Lower leg skin (tissue), 4 donors: ENCODE measurements around the gene RGS4. TPM values are rescaled to one million over a fixed set of nuclear protein-coding genes. Genes with fewer than 3 reads are reported as not detected.

ENCODE experiments used
- DNase-seq, 2 donors: peaks; one replicate each; pipeline ENCODE4 v3.0.0-alpha.2; 2019; ENCODE audit warnings: low spot score in 2 of 2
- H3K4me3 ChIP-seq: fragments of 200-600 bp; sonication (generic); 2 replicates; pipeline ENCODE4 v1.5.1; 2017; ENCODE audit warnings: mild to moderate bottlenecking, low read depth; ENCODE audit not compliant: poor library complexity, severe bottlenecking
- POLR2A ChIP-seq, 2 donors: fragments of 450-650 bp; IDR thresholded peaks; one replicate each; pipeline ENCODE4 v1.6.1; 2016 to 2017; ENCODE audit warnings: antibody characterized with exemption in 2 of 2, mild to moderate bottlenecking in 1 of 2, moderate library complexity in 1 of 2
- WGBS, 2 donors: methylation state at CpG; one replicate each; pipeline ENCODE4 v1.1.5; 2018; 5-methylcytosine and 5-hydroxymethylcytosine counted together
- intact Hi-C: fragments of 100-400 bp; cut with DNase I; formaldehyde crosslinking; loops from one replicate; pipeline ENCODE4 v1.15.0; 2023; ENCODE audit warnings: low total_unique reads
- total RNA-seq, 4 donors: library from RNA; depleted of rRNA; stranded (reverse); fragments of >200 nt; gene quantifications; one replicate each; pipeline ENCODE4 v1.1.0, GENCODE V29; 2016
- TF ChIP-seq, protein P1 (sequence below), 3 donors: fragments of 450-650 bp; IDR thresholded peaks; one replicate each; pipeline ENCODE4 v1.5.1; 2016; ENCODE audit warnings: antibody characterized with exemption in 3 of 3, mild to moderate bottlenecking in 3 of 3, moderate library complexity in 2 of 3

The RGS4 gene
- total RNA-seq, 4 donors from 2014 or later: 0.36 to 0.42 TPM; not detected in 2

DNA sequence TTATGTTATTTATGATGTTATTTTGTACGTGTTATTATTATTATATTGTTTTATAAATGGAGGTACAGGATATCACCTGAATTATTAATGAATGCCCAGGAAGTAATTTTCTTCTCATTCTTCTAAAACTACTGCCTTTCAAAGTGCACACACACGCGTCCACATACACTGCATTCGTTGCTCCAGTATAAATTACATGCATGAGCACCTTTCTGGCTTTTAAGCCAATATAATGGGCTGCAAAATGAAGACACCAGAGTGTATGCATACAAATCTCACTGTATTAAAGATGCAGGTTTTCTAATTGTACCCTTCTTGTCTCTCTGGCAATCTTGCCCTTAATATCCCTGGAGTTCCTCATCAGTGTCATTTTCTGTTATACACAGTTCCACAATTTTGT, 6.9 kb downstream of the RGS4 start:
- WGBS, 2 donors: 78 to 80% methylated on average over 4 of the region's 4 CpGs
- H3K4me3 ChIP-seq: no peak overlapping the region
- DNase-seq: no peak
- intact Hi-C loops: loop anchor here (10.0 kb wide), 1 partner anchor 239 kb away; no protein-coding TSS in a partner anchor
- TF ChIP-seq, protein P1, sequence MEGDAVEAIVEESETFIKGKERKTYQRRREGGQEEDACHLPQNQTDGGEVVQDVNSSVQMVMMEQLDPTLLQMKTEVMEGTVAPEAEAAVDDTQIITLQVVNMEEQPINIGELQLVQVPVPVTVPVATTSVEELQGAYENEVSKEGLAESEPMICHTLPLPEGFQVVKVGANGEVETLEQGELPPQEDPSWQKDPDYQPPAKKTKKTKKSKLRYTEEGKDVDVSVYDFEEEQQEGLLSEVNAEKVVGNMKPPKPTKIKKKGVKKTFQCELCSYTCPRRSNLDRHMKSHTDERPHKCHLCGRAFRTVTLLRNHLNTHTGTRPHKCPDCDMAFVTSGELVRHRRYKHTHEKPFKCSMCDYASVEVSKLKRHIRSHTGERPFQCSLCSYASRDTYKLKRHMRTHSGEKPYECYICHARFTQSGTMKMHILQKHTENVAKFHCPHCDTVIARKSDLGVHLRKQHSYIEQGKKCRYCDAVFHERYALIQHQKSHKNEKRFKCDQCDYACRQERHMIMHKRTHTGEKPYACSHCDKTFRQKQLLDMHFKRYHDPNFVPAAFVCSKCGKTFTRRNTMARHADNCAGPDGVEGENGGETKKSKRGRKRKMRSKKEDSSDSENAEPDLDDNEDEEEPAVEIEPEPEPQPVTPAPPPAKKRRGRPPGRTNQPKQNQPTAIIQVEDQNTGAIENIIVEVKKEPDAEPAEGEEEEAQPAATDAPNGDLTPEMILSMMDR (IDR thresholded peaks at IDR 0.05): no peak
- no peak for TF ChIP-seq POLR2A (IDR thresholded peaks at IDR 0.05)

- TF ChIP-seq, protein P1 (IDR thresholded peaks at IDR 0.05): no peak
- TF ChIP-seq POLR2A (IDR thresholded peaks at IDR 0.05): no peak
- intact Hi-C loops: loop anchor here (10.0 kb wide), 1 partner anchor 238 kb away; no protein-coding TSS in a partner anchor
- no peak overlapping the region for H3K4me3 ChIP-seq
- no peak for DNase-seq
- 92 to 97% methylated on average over 3 of the region's 3 CpGs for WGBS, 2 donors
These were observed 7.3 kb downstream of the RGS4 start for GRCh38 chr1:163076446-163076845.

- intact Hi-C loops: loop anchor here (10.0 kb wide), 1 partner anchor 238 kb away; no protein-coding TSS in a partner anchor
- WGBS, 2 donors: 91% methylated on average over 5 of the region's 5 CpGs
- TF ChIP-seq, protein P1 (IDR thresholded peaks at IDR 0.05): no peak
- TF ChIP-seq POLR2A (IDR thresholded peaks at IDR 0.05): no peak
- H3K4me3 ChIP-seq: no peak overlapping the region
- DNase-seq: no peak
These were observed 8.0 kb downstream of the RGS4 start for GRCh38 chr1:163076981-163077761.

DNA sequence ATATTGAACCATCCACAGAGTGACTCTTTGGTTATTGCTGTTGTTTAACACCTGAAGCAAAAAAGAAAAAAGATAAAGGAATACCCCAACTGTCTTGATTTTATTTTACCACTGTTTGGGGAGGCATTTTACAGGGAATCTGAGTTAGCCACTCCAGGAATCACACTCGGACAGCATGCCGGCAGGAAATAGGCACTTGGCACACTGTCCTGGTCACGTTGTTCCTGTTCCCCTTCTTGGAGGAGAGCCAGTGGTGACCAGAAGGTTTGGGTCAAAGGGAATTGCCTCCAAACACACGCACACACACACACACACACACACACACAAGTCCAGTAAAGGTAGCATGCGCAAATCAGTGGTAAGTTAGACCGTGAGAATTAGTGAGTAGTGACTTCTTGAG, 13.8 kb downstream of the RGS4 start:
- TF ChIP-seq, protein P1 (IDR thresholded peaks at IDR 0.05): no peak
- no peak for TF ChIP-seq POLR2A (IDR thresholded peaks at IDR 0.05)
- DNase-seq: no peak
- WGBS, 2 donors: 58 to 72% methylated on average over 6 of the region's 6 CpGs
- intact Hi-C loops: no loop called here
- no peak overlapping the region for H3K4me3 ChIP-seq

GRCh38 chr1:163083690-163084089, 14.5 kb downstream of the RGS4 start:
- no peak for DNase-seq
- no peak for TF ChIP-seq POLR2A (IDR thresholded peaks at IDR 0.05)
- TF ChIP-seq, protein P1 (IDR thresholded peaks at IDR 0.05): no peak
- WGBS, 2 donors: 84 to 94% methylated on average over 1 of the region's 1 CpG
- intact Hi-C loops: no loop called here
- H3K4me3 ChIP-seq: no peak overlapping the region
